Glutamatergic neuron (in vitro differentiated cells): Measurements from ENCODE around the gene MED13L. TPM values are rescaled to one million over a fixed set of nuclear protein-coding genes. Genes with fewer than 3 reads are reported as not detected.

ENCODE experiments used
- DNase-seq: peaks from one replicate; pipeline ENCODE4 v3.0.0; 2022
- H3K27ac Mint-ChIP-seq: one replicate; pipeline ENCODE4 v1.8.0; 2020; ENCODE audit warnings: mild to moderate bottlenecking, mixed read lengths, inconsistent platforms; ENCODE audit not compliant: unreplicated experiment
- H3K27me3 Mint-ChIP-seq: one replicate; pipeline ENCODE4 v1.8.0; 2020; ENCODE audit warnings: mild to moderate bottlenecking, moderate library complexity, mixed read lengths, inconsistent platforms; ENCODE audit not compliant: unreplicated experiment
- H3K36me3 Mint-ChIP-seq: one replicate; pipeline ENCODE4 v1.8.0; 2020; ENCODE audit warnings: mild to moderate bottlenecking, mixed read lengths, inconsistent platforms; ENCODE audit not compliant: unreplicated experiment
- H3K4me1 Mint-ChIP-seq: one replicate; pipeline ENCODE4 v1.8.0; 2020; ENCODE audit warnings: mild to moderate bottlenecking, low read depth, mixed read lengths, inconsistent platforms; ENCODE audit not compliant: unreplicated experiment
- H3K4me3 Mint-ChIP-seq: one replicate; pipeline ENCODE4 v1.8.0; 2020; ENCODE audit warnings: mild to moderate bottlenecking, mixed read lengths, inconsistent platforms; ENCODE audit not compliant: unreplicated experiment
- H3K9me3 Mint-ChIP-seq: one replicate; pipeline ENCODE4 v1.8.0; 2020; ENCODE audit warnings: mild to moderate bottlenecking, moderate library complexity, mixed read lengths, inconsistent platforms; ENCODE audit not compliant: unreplicated experiment
- total RNA-seq: library from RNA; stranded (reverse); fragmentation: NEBNext Ultra II Directional; extraction: Animal tissue kit (Norgen Biotek cat#: 25700); gene quantifications from one replicate; pipeline ENCODE4 v1.2.1, GENCODE V29; 2021; ENCODE audit not compliant: unreplicated experiment
- TF ChIP-seq, protein P1 (sequence below): fragments of 200-600 bp; sonication (generic); IDR thresholded peaks from one replicate; pipeline ENCODE4 v1.5.0; 2021; ENCODE audit not compliant: partially characterized antibody, unreplicated experiment

MED13L gene
- total RNA-seq, 1 donor from 2014 or later: 95.5 TPM

DNA sequence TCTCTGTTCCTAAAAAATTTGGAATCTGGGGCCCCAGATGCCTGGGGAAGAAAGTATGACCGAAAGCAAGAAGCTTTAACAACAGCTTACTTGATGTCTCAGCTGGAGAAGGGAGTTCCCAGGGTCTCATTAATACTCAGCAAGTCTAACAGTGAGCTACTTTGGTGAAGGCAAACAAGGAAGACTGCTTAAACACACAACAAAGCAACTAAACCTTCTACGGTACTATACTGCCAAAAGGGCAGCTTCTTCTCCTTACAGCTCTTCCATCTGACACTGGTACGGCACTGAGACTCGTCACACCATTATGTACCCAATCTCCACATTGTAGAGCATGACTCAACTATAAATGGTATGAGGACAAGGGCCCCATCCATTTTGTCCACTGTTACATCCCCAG lies 213.0 kb downstream of the MED13L start:
- TF ChIP-seq, protein P1, sequence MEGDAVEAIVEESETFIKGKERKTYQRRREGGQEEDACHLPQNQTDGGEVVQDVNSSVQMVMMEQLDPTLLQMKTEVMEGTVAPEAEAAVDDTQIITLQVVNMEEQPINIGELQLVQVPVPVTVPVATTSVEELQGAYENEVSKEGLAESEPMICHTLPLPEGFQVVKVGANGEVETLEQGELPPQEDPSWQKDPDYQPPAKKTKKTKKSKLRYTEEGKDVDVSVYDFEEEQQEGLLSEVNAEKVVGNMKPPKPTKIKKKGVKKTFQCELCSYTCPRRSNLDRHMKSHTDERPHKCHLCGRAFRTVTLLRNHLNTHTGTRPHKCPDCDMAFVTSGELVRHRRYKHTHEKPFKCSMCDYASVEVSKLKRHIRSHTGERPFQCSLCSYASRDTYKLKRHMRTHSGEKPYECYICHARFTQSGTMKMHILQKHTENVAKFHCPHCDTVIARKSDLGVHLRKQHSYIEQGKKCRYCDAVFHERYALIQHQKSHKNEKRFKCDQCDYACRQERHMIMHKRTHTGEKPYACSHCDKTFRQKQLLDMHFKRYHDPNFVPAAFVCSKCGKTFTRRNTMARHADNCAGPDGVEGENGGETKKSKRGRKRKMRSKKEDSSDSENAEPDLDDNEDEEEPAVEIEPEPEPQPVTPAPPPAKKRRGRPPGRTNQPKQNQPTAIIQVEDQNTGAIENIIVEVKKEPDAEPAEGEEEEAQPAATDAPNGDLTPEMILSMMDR: no peak
- Mint-ChIP-seq H3K27me3 (no peaks in the 10 kb centered on the region), H3K27ac (no peak overlapping the region), H3K4me3 (no peak overlapping the region), H3K36me3 (no peaks in the 10 kb centered on the region), H3K4me1 (peaks cover 10% of the 10 kb centered on the region), H3K9me3 (no peaks in the 10 kb centered on the region)
- no peak for DNase-seq

DNA sequence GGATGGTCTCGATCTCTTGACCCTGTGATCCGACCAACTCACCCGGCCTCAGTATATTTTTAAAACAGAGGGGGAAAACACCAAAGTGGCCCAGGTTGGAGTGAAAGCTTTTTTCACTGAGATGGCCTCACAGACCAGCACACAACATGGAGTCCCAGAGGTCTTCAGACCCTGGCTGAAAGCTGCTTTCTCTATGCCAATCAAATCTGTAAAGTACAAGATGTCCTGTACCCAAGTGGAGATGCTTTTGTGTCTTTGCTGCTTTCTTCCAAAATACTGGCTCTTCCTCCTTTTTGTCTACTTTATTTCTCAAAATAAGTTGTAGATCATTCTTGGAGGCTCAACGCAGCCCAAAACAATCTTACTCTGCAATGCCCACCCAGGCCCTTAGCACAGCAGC lies 214.8 kb downstream of the MED13L start:
- no peaks in the 10 kb centered on the region for H3K36me3 Mint-ChIP-seq
- no peak overlapping the region for H3K27ac Mint-ChIP-seq
- H3K4me3 Mint-ChIP-seq: no peak overlapping the region
- TF ChIP-seq, protein P1: no peak
- peaks cover 10% of the 10 kb centered on the region for H3K4me1 Mint-ChIP-seq
- H3K9me3 Mint-ChIP-seq: no peaks in the 10 kb centered on the region
- H3K27me3 Mint-ChIP-seq: no peaks in the 10 kb centered on the region
- DNase-seq: no peak

DNA sequence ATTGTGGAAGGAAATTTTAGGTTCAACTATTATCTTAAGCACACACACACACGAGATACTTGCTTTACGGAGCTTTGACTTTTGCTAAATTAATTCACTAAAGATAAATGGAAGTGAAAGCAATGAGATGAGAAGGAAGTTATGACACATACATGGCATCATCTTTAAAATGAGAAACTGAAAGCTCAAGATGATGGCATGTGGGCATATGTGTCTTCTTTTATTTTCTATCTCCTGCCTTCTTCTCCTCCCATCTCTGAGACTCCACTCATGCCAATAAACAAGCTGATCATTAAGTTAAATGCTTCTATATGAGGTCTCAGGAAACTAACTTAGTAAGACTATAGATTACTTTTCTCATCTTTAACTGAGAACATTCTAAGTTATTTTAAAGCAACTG lies 216.7 kb downstream of the MED13L start:
- Mint-ChIP-seq H3K9me3 (no peaks in the 10 kb centered on the region), H3K27me3 (no peaks in the 10 kb centered on the region), H3K27ac (no peak overlapping the region), H3K36me3 (no peaks in the 10 kb centered on the region), H3K4me1 (peaks cover 6% of the 10 kb centered on the region), H3K4me3 (no peak overlapping the region)
- TF ChIP-seq, protein P1: no peak
- DNase-seq: no peak

DNA sequence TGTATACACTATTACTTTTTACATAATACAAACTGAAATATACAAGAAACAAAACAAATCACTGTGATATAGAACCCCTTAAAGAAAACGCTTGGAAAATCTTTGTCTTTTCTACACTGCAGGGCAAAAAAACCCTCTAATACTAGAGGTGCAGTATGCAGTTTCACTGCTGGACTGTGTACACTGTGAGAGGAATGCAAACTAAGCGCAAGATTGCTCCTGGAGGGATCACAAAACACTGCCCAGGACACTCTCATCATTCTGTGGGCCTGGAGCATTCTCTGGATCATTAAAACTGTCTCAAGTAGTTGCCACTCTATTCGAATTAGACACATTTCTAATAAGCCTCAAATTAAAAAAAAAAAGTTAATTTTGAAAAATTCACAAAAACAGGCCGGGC lies 217.6 kb downstream of the MED13L start:
- Mint-ChIP-seq H3K9me3 (no peaks in the 10 kb centered on the region), H3K27ac (no peak overlapping the region), H3K4me1 (no peaks in the 10 kb centered on the region), H3K27me3 (no peaks in the 10 kb centered on the region), H3K4me3 (no peak overlapping the region), H3K36me3 (no peaks in the 10 kb centered on the region)
- TF ChIP-seq, protein P1: no peak
- DNase-seq: no peak

DNA sequence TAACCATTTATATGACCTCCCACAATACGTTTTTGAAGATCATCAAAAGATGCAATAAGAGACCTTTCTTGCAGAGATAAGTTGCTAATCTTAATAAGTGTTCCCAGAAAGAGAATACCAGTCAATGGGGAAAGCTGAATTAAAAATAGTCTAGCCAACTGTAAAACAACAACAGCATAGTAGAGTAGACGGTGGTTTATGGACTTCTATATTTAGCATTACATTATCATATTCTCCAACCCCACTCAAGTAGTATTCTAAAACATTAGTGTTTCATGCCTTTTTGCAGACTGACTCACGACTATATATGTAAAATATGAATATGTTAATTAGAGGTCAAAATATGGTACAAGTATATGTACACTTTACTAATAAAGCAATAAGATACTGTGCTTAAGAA lies 218.9 kb downstream of the MED13L start:
- no peak overlapping the region for H3K27ac Mint-ChIP-seq
- no peaks in the 10 kb centered on the region for H3K27me3 Mint-ChIP-seq

More for the DNA sequence above, 218.9 kb downstream of the MED13L start:
- no peak for DNase-seq
- Mint-ChIP-seq H3K9me3 (no peaks in the 10 kb centered on the region), H3K4me3 (no peak overlapping the region), H3K36me3 (no peaks in the 10 kb centered on the region), H3K4me1 (no peaks in the 10 kb centered on the region)
- TF ChIP-seq, protein P1: no peak
